ENCODE data around the gene ECE2. TPM values are rescaled to one million over a fixed set of nuclear protein-coding genes. Genes with fewer than 3 reads are reported as not detected.

Gene ECE2
- total RNA-seq, 1 donor from 2014 or later, result not detected

DNA sequence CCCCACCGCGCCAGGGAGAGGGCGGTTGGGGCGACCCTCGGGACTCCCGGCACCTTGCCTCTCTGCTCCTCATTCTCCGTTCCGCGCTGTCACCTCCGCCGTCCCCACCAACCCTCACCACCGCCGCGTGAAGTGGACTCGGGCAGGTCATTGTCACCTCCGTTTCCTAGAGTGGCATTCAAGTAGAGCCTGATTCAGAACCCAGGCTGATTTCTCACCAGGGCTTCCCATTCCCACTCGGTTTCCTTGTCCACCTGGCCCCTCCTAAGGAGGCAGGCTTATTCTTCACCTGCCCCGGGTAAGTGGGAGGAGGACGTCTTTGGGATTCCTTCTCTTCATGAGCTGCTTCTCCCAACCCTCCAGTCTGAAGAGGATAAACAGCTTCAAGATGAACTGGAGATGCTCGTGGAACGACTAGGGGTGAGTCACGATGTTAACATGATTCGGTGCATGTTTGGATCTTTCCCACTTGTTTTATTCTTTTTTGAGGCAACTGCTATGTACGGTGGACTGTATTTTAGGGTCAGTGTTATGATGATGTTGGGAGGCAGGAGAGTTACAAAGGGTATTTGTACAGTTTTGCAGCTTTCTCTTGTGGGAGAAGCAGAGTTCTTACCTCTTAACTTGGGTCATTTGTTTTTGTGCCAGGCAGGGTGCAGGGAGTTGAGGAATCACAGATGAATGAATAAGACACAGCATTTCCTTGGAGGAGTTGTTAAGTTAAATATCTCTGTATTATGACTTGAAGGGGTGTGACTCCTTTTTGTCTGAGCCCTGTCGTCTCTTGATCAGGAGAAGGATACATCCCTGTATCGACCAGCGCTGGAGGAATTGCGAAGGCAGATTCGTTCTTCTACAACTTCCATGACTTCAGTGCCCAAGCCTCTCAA is 23.9 kb downstream of the ECE2 start:
- no peak for DNase-seq (ENCODE audit: low spot score)
- Mint-ChIP-seq H3K4me3 (ENCODE audit: unreplicated experiment) (peak overlapping the region; percentile 89), H3K4me1 (ENCODE audit: low read depth) (peaks cover 25% of the 10 kb centered on the region), H3K27ac (ENCODE audit: unreplicated experiment) (peak overlapping the region; percentile 94), H3K36me3 (ENCODE audit: low read depth) (peaks cover 23% of the 10 kb centered on the region), H3K27me3 (ENCODE audit: low read depth) (no peaks in the 10 kb centered on the region), H3K9me3 (ENCODE audit: low read depth) (no peaks in the 10 kb centered on the region)
- TF ChIP-seq CTCF (IDR thresholded peaks at IDR 0.05), result no peak

- Mint-ChIP-seq H3K27ac (ENCODE audit: unreplicated experiment) (peak overlapping the region; percentile 94), H3K36me3 (ENCODE audit: low read depth) (peaks cover 25% of the 10 kb centered on the region)
- TF ChIP-seq CTCF (IDR thresholded peaks at IDR 0.05), result no peak
Observed at GRCh38 chr3:184300378-184300720, 24.5 kb downstream of the ECE2 start.

GRCh38 chr3:184305577-184305976 is 29.8 kb downstream of the ECE2 start:
- Mint-ChIP-seq H3K36me3 (ENCODE audit: low read depth) (peaks cover 63% of the 10 kb centered on the region), H3K27me3 (ENCODE audit: low read depth) (no peaks in the 10 kb centered on the region)
- TF ChIP-seq CTCF (IDR thresholded peaks at IDR 0.05), result peak; percentile 74

More at GRCh38 chr3:184300378-184300720, 24.5 kb downstream of the ECE2 start:
- peak overlapping the region; percentile 89 for H3K4me3 Mint-ChIP-seq (ENCODE audit: unreplicated experiment)
- H3K9me3 Mint-ChIP-seq (ENCODE audit: low read depth), result no peaks in the 10 kb centered on the region
- no peak for DNase-seq (ENCODE audit: low spot score)
- no peaks in the 10 kb centered on the region for H3K27me3 Mint-ChIP-seq (ENCODE audit: low read depth)
- peaks cover 25% of the 10 kb centered on the region for H3K4me1 Mint-ChIP-seq (ENCODE audit: low read depth)

GRCh38 chr3:184306341-184306972 is 30.6 kb downstream of the ECE2 start:
- no peak overlapping the region for H3K4me3 Mint-ChIP-seq (ENCODE audit: unreplicated experiment)
- no peak for TF ChIP-seq CTCF (IDR thresholded peaks at IDR 0.05)

More at GRCh38 chr3:184305577-184305976, 29.8 kb downstream of the ECE2 start:
- no peak overlapping the region for H3K27ac Mint-ChIP-seq (ENCODE audit: unreplicated experiment)
- H3K9me3 Mint-ChIP-seq (ENCODE audit: low read depth), result no peaks in the 10 kb centered on the region
- H3K4me1 Mint-ChIP-seq (ENCODE audit: low read depth), result peaks cover 7% of the 10 kb centered on the region
- H3K4me3 Mint-ChIP-seq (ENCODE audit: unreplicated experiment), result no peak overlapping the region
- no peak for DNase-seq (ENCODE audit: low spot score)

DNA sequence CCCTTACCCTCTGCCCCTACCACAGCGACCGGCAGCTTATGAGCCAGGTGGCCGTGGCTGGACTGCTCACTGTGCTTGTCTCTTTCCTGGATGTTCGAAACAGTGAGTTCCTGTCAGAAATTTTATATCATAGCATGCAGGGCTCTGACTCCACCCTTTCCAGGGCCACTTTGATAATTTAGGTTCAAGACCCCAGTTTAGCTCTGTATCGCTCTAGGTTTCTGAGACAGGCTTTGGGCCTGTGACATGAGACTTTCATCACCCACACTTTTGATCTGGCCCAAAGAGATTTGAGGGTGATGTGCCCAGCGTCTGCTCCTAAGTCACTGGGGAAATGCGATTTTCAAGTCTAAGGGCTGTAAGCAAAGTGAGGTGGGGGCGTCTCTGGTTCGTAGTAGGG is 32.1 kb downstream of the ECE2 start:
- Mint-ChIP-seq H3K27ac (ENCODE audit: unreplicated experiment) (no peak overlapping the region), H3K27me3 (ENCODE audit: low read depth) (no peaks in the 10 kb centered on the region), H3K4me1 (ENCODE audit: low read depth) (no peaks in the 10 kb centered on the region), H3K4me3 (ENCODE audit: unreplicated experiment) (no peak overlapping the region), H3K9me3 (ENCODE audit: low read depth) (no peaks in the 10 kb centered on the region), H3K36me3 (ENCODE audit: low read depth) (peaks cover 52% of the 10 kb centered on the region)
- TF ChIP-seq CTCF (IDR thresholded peaks at IDR 0.05), result no peak
- DNase-seq (ENCODE audit: low spot score), result no peak

More at GRCh38 chr3:184306341-184306972, 30.6 kb downstream of the ECE2 start:
- Mint-ChIP-seq H3K4me1 (ENCODE audit: low read depth) (peaks cover 3% of the 10 kb centered on the region), H3K36me3 (ENCODE audit: low read depth) (peaks cover 61% of the 10 kb centered on the region), H3K9me3 (ENCODE audit: low read depth) (no peaks in the 10 kb centered on the region), H3K27me3 (ENCODE audit: low read depth) (no peaks in the 10 kb centered on the region), H3K27ac (ENCODE audit: unreplicated experiment) (no peak overlapping the region)
- no peak for DNase-seq (ENCODE audit: low spot score)

Measured in chondrocyte (in vitro differentiated cells).